ENCODE measurements around the gene C1QTNF3. TPM values are rescaled to one million over a fixed set of nuclear protein-coding genes. Genes with fewer than 3 reads are reported as not detected.

The C1QTNF3 gene
- total RNA-seq, 1 experiment from 2014 or later, result 2.1 TPM

DNA sequence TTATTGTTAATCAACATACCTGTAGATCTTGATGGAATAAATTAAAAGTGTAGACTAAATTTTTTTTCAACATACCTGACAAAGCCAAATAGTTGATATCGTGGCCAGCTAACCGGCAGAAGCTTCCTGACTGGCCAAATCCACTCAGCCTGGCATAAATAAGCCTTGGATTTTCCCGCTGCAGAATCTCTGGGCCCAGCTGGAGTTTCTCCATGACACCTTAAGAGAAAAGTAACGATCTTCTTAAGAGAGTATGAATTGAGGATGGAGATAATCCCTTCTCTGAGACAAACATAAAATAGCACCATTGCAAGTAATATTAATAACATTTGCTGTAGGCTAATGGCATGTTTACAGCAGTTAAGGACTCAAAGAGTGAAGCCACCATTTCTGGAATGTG is 37.3 kb downstream of the C1QTNF3 start:
- TF ChIP-seq ESRRA (CRISPR knock-in tag; IDR thresholded peaks at IDR 0.05; ENCODE audit: borderline replicate concordance), result no peak
- TF ChIP-seq NR2C2 (CRISPR knock-in tag; IDR thresholded peaks at IDR 0.05), result no peak
- TF ChIP-seq ZNF219 (CRISPR knock-in tag; IDR thresholded peaks at IDR 0.05; ENCODE audit: borderline replicate concordance), result no peak
- TF ChIP-seq SP1 (CRISPR knock-in tag; conservative IDR thresholded peaks at IDR 0.05), result no peak
- TF ChIP-seq, protein P1, sequence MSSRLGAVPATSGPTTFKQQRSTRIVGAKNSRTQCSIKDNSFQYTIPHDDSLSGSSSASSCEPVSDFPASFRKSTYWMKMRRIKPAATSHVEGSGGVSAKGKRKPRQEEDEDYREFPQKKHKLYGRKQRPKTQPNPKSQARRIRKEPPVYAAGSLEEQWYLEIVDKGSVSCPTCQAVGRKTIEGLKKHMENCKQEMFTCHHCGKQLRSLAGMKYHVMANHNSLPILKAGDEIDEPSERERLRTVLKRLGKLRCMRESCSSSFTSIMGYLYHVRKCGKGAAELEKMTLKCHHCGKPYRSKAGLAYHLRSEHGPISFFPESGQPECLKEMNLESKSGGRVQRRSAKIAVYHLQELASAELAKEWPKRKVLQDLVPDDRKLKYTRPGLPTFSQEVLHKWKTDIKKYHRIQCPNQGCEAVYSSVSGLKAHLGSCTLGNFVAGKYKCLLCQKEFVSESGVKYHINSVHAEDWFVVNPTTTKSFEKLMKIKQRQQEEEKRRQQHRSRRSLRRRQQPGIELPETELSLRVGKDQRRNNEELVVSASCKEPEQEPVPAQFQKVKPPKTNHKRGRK (CRISPR knock-in tag; IDR thresholded peaks at IDR 0.05; ENCODE audit: borderline replicate concordance), result no peak
- TF ChIP-seq, protein P2, sequence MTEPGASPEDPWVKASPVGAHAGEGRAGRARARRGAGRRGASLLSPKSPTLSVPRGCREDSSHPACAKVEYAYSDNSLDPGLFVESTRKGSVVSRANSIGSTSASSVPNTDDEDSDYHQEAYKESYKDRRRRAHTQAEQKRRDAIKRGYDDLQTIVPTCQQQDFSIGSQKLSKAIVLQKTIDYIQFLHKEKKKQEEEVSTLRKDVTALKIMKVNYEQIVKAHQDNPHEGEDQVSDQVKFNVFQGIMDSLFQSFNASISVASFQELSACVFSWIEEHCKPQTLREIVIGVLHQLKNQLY (CRISPR knock-in tag; IDR thresholded peaks at IDR 0.05), result no peak
- TF ChIP-seq NR1H2 (CRISPR knock-in tag; IDR thresholded peaks at IDR 0.05), result no peak
- TF ChIP-seq SMAD4 (CRISPR knock-in tag; IDR thresholded peaks at IDR 0.05), result no peak
- no peak for TF ChIP-seq MYBL2 (CRISPR knock-in tag; IDR thresholded peaks at IDR 0.05)
- TF ChIP-seq, protein P3, sequence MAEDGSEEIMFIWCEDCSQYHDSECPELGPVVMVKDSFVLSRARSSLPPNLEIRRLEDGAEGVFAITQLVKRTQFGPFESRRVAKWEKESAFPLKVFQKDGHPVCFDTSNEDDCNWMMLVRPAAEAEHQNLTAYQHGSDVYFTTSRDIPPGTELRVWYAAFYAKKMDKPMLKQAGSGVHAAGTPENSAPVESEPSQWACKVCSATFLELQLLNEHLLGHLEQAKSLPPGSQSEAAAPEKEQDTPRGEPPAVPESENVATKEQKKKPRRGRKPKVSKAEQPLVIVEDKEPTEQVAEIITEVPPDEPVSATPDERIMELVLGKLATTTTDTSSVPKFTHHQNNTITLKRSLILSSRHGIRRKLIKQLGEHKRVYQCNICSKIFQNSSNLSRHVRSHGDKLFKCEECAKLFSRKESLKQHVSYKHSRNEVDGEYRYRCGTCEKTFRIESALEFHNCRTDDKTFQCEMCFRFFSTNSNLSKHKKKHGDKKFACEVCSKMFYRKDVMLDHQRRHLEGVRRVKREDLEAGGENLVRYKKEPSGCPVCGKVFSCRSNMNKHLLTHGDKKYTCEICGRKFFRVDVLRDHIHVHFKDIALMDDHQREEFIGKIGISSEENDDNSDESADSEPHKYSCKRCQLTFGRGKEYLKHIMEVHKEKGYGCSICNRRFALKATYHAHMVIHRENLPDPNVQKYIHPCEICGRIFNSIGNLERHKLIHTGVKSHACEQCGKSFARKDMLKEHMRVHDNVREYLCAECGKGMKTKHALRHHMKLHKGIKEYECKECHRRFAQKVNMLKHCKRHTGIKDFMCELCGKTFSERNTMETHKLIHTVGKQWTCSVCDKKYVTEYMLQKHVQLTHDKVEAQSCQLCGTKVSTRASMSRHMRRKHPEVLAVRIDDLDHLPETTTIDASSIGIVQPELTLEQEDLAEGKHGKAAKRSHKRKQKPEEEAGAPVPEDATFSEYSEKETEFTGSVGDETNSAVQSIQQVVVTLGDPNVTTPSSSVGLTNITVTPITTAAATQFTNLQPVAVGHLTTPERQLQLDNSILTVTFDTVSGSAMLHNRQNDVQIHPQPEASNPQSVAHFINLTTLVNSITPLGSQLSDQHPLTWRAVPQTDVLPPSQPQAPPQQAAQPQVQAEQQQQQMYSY (CRISPR knock-in tag; IDR thresholded peaks at IDR 0.05), result no peak
- TF ChIP-seq RELA (CRISPR knock-in tag; IDR thresholded peaks at IDR 0.05; ENCODE audit: borderline replicate concordance), result no peak
- Mint-ChIP-seq H3K36me3 (peaks cover 13% of the 10 kb centered on the region), H3K27me3 (ENCODE audit: low read depth) (no peaks in the 10 kb centered on the region), H3K27ac (no peak overlapping the region), H3K4me1 (peaks cover 24% of the 10 kb centered on the region), H3K4me3 (no peak overlapping the region), H3K9me3 (no peaks in the 10 kb centered on the region)
- ATAC-seq, result no peak
- DNase-seq (ENCODE audit: low spot score), result no peak
- POLR2A ChIA-PET, result no interaction called here
- CTCF ChIA-PET, result interaction anchor here (1.4 kb wide), 1 partner anchor 36 kb away, joined by 4 read pairs; no protein-coding TSS in a partner anchor

DNA sequence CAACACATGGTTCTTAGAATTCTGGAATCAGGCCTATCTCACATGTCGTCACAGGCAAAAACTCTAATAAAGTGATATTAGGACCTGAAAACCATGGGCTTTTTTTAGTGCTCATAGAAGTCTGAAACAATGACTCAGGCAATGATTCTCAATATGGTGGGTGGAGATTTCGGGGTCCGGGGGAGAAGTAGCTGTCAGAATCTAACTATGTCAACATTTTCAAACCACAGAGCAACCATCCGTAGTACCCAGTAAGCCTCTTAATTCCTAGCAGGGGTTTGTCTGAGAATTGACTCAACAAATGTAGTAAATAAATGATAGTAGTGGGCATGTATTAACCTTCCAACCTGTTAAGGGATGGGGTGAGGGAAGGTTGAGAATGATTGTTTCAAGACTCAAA is 37.8 kb downstream of the C1QTNF3 start:
- POLR2A ChIA-PET, result no interaction called here

DNA sequence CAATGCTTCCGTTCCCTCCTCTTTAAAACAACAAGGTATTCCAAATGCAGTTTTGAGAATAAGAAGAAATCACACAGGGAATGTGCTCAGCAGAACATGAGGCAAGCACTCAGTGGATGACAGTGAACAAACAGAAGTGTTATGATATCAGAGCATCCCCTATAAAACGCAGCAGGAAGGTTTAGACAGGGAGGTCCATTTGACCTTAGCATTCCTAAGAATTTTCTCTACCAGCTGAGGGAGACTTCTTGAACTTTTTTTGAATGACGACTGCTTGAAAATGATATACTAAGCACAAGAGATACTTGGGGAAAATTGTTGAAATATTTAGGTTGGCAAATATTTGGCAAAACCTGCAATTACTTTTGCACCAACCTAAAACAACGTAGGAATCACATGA is 39.1 kb downstream of the C1QTNF3 start:
- DNase-seq (ENCODE audit: low spot score) (no peak), ATAC-seq (no peak)
- Mint-ChIP-seq H3K9me3 (no peaks in the 10 kb centered on the region), H3K27ac (no peak overlapping the region), H3K4me3 (no peak overlapping the region), H3K36me3 (peaks cover 13% of the 10 kb centered on the region), H3K4me1 (peaks cover 23% of the 10 kb centered on the region), H3K27me3 (ENCODE audit: low read depth) (no peaks in the 10 kb centered on the region)
- ChIA-PET CTCF (interaction anchor here (0.5 kb wide), 1 partner anchor 45 kb away, joined by 3 read pairs; no protein-coding TSS in a partner anchor), POLR2A (no interaction called here)
- TF ChIP-seq TCF7 (CRISPR knock-in tag; IDR thresholded peaks at IDR 0.05; ENCODE audit: low read depth), result no peak
- TF ChIP-seq ELF4 (CRISPR knock-in tag; IDR thresholded peaks at IDR 0.05; ENCODE audit: low read depth), result no peak
- TF ChIP-seq PRRX2 (CRISPR knock-in tag; IDR thresholded peaks at IDR 0.05), result no peak
- TF ChIP-seq NFATC4 (CRISPR knock-in tag; IDR thresholded peaks at IDR 0.05), result no peak
- no peak for TF ChIP-seq SP1 (CRISPR knock-in tag; conservative IDR thresholded peaks at IDR 0.05)
- no peak for TF ChIP-seq CREM (CRISPR knock-in tag; IDR thresholded peaks at IDR 0.05)
- TF ChIP-seq, protein P4, sequence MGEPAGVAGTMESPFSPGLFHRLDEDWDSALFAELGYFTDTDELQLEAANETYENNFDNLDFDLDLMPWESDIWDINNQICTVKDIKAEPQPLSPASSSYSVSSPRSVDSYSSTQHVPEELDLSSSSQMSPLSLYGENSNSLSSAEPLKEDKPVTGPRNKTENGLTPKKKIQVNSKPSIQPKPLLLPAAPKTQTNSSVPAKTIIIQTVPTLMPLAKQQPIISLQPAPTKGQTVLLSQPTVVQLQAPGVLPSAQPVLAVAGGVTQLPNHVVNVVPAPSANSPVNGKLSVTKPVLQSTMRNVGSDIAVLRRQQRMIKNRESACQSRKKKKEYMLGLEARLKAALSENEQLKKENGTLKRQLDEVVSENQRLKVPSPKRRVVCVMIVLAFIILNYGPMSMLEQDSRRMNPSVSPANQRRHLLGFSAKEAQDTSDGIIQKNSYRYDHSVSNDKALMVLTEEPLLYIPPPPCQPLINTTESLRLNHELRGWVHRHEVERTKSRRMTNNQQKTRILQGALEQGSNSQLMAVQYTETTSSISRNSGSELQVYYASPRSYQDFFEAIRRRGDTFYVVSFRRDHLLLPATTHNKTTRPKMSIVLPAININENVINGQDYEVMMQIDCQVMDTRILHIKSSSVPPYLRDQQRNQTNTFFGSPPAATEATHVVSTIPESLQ (CRISPR knock-in tag; IDR thresholded peaks at IDR 0.05), result no peak
- TF ChIP-seq, protein P5, sequence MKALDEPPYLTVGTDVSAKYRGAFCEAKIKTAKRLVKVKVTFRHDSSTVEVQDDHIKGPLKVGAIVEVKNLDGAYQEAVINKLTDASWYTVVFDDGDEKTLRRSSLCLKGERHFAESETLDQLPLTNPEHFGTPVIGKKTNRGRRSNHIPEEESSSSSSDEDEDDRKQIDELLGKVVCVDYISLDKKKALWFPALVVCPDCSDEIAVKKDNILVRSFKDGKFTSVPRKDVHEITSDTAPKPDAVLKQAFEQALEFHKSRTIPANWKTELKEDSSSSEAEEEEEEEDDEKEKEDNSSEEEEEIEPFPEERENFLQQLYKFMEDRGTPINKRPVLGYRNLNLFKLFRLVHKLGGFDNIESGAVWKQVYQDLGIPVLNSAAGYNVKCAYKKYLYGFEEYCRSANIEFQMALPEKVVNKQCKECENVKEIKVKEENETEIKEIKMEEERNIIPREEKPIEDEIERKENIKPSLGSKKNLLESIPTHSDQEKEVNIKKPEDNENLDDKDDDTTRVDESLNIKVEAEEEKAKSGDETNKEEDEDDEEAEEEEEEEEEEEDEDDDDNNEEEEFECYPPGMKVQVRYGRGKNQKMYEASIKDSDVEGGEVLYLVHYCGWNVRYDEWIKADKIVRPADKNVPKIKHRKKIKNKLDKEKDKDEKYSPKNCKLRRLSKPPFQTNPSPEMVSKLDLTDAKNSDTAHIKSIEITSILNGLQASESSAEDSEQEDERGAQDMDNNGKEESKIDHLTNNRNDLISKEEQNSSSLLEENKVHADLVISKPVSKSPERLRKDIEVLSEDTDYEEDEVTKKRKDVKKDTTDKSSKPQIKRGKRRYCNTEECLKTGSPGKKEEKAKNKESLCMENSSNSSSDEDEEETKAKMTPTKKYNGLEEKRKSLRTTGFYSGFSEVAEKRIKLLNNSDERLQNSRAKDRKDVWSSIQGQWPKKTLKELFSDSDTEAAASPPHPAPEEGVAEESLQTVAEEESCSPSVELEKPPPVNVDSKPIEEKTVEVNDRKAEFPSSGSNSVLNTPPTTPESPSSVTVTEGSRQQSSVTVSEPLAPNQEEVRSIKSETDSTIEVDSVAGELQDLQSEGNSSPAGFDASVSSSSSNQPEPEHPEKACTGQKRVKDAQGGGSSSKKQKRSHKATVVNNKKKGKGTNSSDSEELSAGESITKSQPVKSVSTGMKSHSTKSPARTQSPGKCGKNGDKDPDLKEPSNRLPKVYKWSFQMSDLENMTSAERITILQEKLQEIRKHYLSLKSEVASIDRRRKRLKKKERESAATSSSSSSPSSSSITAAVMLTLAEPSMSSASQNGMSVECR (CRISPR knock-in tag; IDR thresholded peaks at IDR 0.05; ENCODE audit: borderline replicate concordance), result no peak

More for the DNA sequence above, 37.8 kb downstream of the C1QTNF3 start:
- ATAC-seq, result no peak
- Mint-ChIP-seq H3K36me3 (peaks cover 13% of the 10 kb centered on the region), H3K4me1 (peaks cover 24% of the 10 kb centered on the region), H3K9me3 (no peaks in the 10 kb centered on the region), H3K27ac (no peak overlapping the region), H3K4me3 (no peak overlapping the region), H3K27me3 (ENCODE audit: low read depth) (no peaks in the 10 kb centered on the region)
- TF ChIP-seq, protein P2 (CRISPR knock-in tag; IDR thresholded peaks at IDR 0.05), result no peak
- TF ChIP-seq ZNF671 (CRISPR knock-in tag; IDR thresholded peaks at IDR 0.05) (no peak), JUN (CRISPR knock-in tag; IDR thresholded peaks at IDR 0.05) (no peak), IRF2 (CRISPR knock-in tag; IDR thresholded peaks at IDR 0.05; ENCODE audit: borderline replicate concordance, low read depth) (no peak)
- CTCF ChIA-PET, result interaction anchor here (1.4 kb wide), 1 partner anchor 35 kb away, joined by 4 read pairs; no protein-coding TSS in a partner anchor
- no peak for DNase-seq (ENCODE audit: low spot score)

All from WTC11 (cell line).